IMR-90 (cell line): Measurements from ENCODE around the gene SLC25A25. TPM values are rescaled to one million over a fixed set of nuclear protein-coding genes. Genes with fewer than 3 reads are reported as not detected.

ENCODE experiments used
- ATAC-seq: fragments of 200-7000 bp; cut with Tn5 transposase; 2 replicates; pipeline ENCODE4 v1.9.1; 2020; ENCODE audit warnings: low read depth, mild to moderate bottlenecking, moderate library complexity
- BruUV-seq: library from RNA; stranded (reverse); fragments of 400-500 nt; replicated peaks from 2 replicates; lab custom pipeline; 2021; lab: Mats Ljungman, UMichigan
- CTCF ChIA-PET: fragments of 300-600 bp; formaldehyde crosslinking; extraction: SDS; loops from one replicate; lab custom pipeline; 2021; ENCODE audit warnings: antibody characterized with exemption; lab: Yijun Ruan, JAX
- POLR2A ChIA-PET: fragments of 300-600 bp; sonication (Branson Sonifier 250); formaldehyde crosslinking; loops from one replicate; lab custom pipeline; 2022; ENCODE audit warnings: antibody characterized with exemption; ENCODE audit not compliant: unreplicated experiment; lab: Charles Lee
- DNase-seq: peaks from one replicate; pipeline ENCODE4 v3.0.0; 2013
- H2AFZ ChIP-seq: replicated peaks from 2 replicates; pipeline ENCODE3; 2013; ENCODE audit warnings: low read length, mild to moderate bottlenecking; ENCODE audit not compliant: poor library complexity
- H2AK5ac ChIP-seq: 2 replicates; pipeline ENCODE4 v1.6.1; 2013; ENCODE audit warnings: low read depth, low read length, inconsistent platforms
- H2AK9ac ChIP-seq: replicated peaks from 2 replicates; pipeline ENCODE3; 2013; ENCODE audit warnings: mild to moderate bottlenecking, low read depth, low read length, moderate library complexity; ENCODE audit not compliant: poor library complexity
- H2BK120ac ChIP-seq: 2 replicates; pipeline ENCODE4 v1.6.1; 2013; ENCODE audit warnings: low read depth, low read length, inconsistent platforms
- H2BK15ac ChIP-seq: 3 replicates; pipeline ENCODE4 v1.6.1; 2013; ENCODE audit warnings: low read depth, low read length, inconsistent platforms
- H2BK20ac ChIP-seq: 2 replicates; pipeline ENCODE4 v1.6.1; 2013; ENCODE audit warnings: low read depth, mild to moderate bottlenecking, inconsistent platforms, low read length, moderate library complexity
- H2BK5ac ChIP-seq: 2 replicates; pipeline ENCODE4 v1.6.1; 2013; ENCODE audit warnings: mild to moderate bottlenecking, low read depth, low read length, inconsistent platforms; ENCODE audit not compliant: poor library complexity, severe bottlenecking
- H3K14ac ChIP-seq: replicated peaks from 2 replicates; pipeline ENCODE4 v1.6.1; 2013; ENCODE audit warnings: low read depth, low read length, inconsistent platforms
- H3K18ac ChIP-seq: 2 replicates; pipeline ENCODE4 v1.6.1; 2013; ENCODE audit warnings: low read depth, low read length, control low read depth
- H3K23ac ChIP-seq: 2 replicates; pipeline ENCODE4 v1.6.1; 2013; ENCODE audit warnings: low read depth, low read length, inconsistent platforms
- H3K27ac ChIP-seq: 2 replicates; pipeline ENCODE4 v1.5.1; 2013; ENCODE audit warnings: mild to moderate bottlenecking, control low read depth, low read length; ENCODE audit not compliant: insufficient read depth
- H3K27me3 ChIP-seq: 2 replicates; pipeline ENCODE4 v1.6.1; 2013; ENCODE audit warnings: low read length; ENCODE audit not compliant: control insufficient read depth, insufficient read depth
- H3K36me3 ChIP-seq: 2 replicates; pipeline ENCODE4 v1.6.1; 2013; ENCODE audit warnings: low read length, mixed read lengths; ENCODE audit not compliant: control insufficient read depth, insufficient read depth
- H3K4ac ChIP-seq: 2 replicates; pipeline ENCODE4 v1.6.1; 2013; ENCODE audit warnings: low read depth, low read length, inconsistent platforms
- H3K4me1 ChIP-seq: 2 replicates; pipeline ENCODE4 v1.6.1; 2013; ENCODE audit warnings: low read length, mixed read lengths; ENCODE audit not compliant: control insufficient read depth, insufficient read depth
- H3K4me2 ChIP-seq: 2 replicates; pipeline ENCODE4 v1.6.1; 2013; ENCODE audit warnings: low read depth, mild to moderate bottlenecking, control low read depth, low read length, moderate library complexity
- H3K4me3 ChIP-seq: 2 replicates; pipeline ENCODE4 v1.5.1; 2013; ENCODE audit warnings: low read depth, mild to moderate bottlenecking, control low read depth, low read length, moderate library complexity; ENCODE audit not compliant: insufficient read depth
- H3K56ac ChIP-seq: 2 replicates; pipeline ENCODE4 v1.6.1; 2013; ENCODE audit warnings: low read length, inconsistent platforms; ENCODE audit not compliant: insufficient read depth; ENCODE audit errors: extremely low read depth
- H3K79me1 ChIP-seq, 2 experiments: 2 replicates each; pipeline ENCODE4 v1.6.1; 2013; ENCODE audit warnings: low read length in 2 of 2, inconsistent platforms in 1 of 2, low read depth in 1 of 2
- H3K9ac ChIP-seq: 2 replicates; pipeline ENCODE4 v1.6.1; 2013; ENCODE audit warnings: low read depth, low read length, control low read depth
- H3K9me1 ChIP-seq: 2 replicates; pipeline ENCODE4 v1.6.1; 2013; ENCODE audit warnings: low read length, inconsistent platforms; ENCODE audit not compliant: insufficient read depth
- H3K9me3 ChIP-seq: 2 replicates; pipeline ENCODE4 v1.6.1; 2013; ENCODE audit warnings: low read length; ENCODE audit not compliant: control insufficient read depth, insufficient read depth
- H4K20me1 ChIP-seq: 2 replicates; pipeline ENCODE4 v1.6.1; 2013; ENCODE audit warnings: low read length, inconsistent platforms; ENCODE audit not compliant: insufficient read depth
- H4K5ac ChIP-seq: 2 replicates; pipeline ENCODE4 v1.6.1; 2013; ENCODE audit warnings: mild to moderate bottlenecking, low read depth, low read length, control low read depth
- H4K8ac ChIP-seq, 2 experiments: 2 replicates each; pipeline ENCODE4 v1.6.1; 2013; ENCODE audit warnings: low read depth in 2 of 2, low read length in 2 of 2, control low read depth in 1 of 2, inconsistent platforms in 1 of 2
- H4K91ac ChIP-seq: 2 replicates; pipeline ENCODE4 v1.6.1; 2013; ENCODE audit warnings: low read depth, low read length, inconsistent platforms; ENCODE audit not compliant: insufficient read depth
- CHD1 ChIP-seq: IDR thresholded peaks from 2 replicates; pipeline ENCODE4 v1.6.1; 2012; ENCODE audit warnings: low read depth, low read length, improper control_type of control experiment
- NFE2L2 ChIP-seq: fragments of 150-350 bp; IDR thresholded peaks from 2 replicates; pipeline ENCODE4 v1.6.1; 2016; ENCODE audit warnings: low read depth, mild to moderate bottlenecking, low read length
- POLR2A ChIP-seq: IDR thresholded peaks from 2 replicates; pipeline ENCODE4 v1.6.1; 2012; ENCODE audit warnings: mild to moderate bottlenecking, low read depth, low read length
- SMC3 ChIP-seq: fragments of 150-350 bp; IDR thresholded peaks from 2 replicates; pipeline ENCODE4 v1.6.1; 2016; ENCODE audit warnings: low read depth, mild to moderate bottlenecking, antibody characterized with exemption, low read length, moderate library complexity
- USF2 ChIP-seq: fragments of 150-350 bp; IDR thresholded peaks from 2 replicates; pipeline ENCODE4 v1.6.1; 2017; ENCODE audit warnings: mild to moderate bottlenecking, antibody characterized with exemption, low read length, low read depth
- WGBS, 2 experiments: methylation state at CpG; one replicate each; pipeline versions ENCODE4 v1.1.5 to v1.1.7; 2013; ENCODE audit warnings: missing lambda C conversion rate in 2 of 2; ENCODE audit not compliant: insufficient read length in 1 of 2; ENCODE audit errors: extremely low coverage in 2 of 2; 5-methylcytosine and 5-hydroxymethylcytosine counted together
- dilution Hi-C: fragments of 300-500 bp; cut with HindIII; formaldehyde crosslinking; loops from one replicate; pipeline ENCODE4 v1.14.3; 2018; ENCODE audit warnings: low sequenced_read_pairs; ENCODE audit not compliant: unreplicated experiment
- in situ Hi-C: fragments of 300-500 bp; cut with MboI; formaldehyde crosslinking; loops from 3 replicates; pipeline ENCODE4 v1.14.3; 2019; ENCODE audit warnings: low sequenced_read_pairs, inconsistent platforms, mixed read lengths
- intact Hi-C: fragments of 100-400 bp; cut with micrococcal nuclease; formaldehyde crosslinking; loops from 2 replicates; pipeline ENCODE4 v1.10.0; 2022
- polyA plus RNA-seq, 3 experiments: library from polyadenylated mRNA; depleted of rRNA; stranded (reverse); fragments of >200 nt; gene quantifications; 2 replicates each; pipeline ENCODE4 v1.2.3, GENCODE V29; 2012; ENCODE audit warnings: low replicate concordance in 1 of 3
- total RNA-seq: library from RNA; depleted of rRNA; stranded (reverse); fragments of >200 nt; gene quantifications from 2 replicates; pipeline ENCODE4 v1.2.3, GENCODE V29; 2012
- TF ChIP-seq, protein P1 (sequence below): conservative IDR thresholded peaks from 2 replicates; pipeline ENCODE4 v1.5.1; 2012; ENCODE audit warnings: mild to moderate bottlenecking, low read depth, low read length, improper control_type of control experiment

SLC25A25 gene
- total and polyA plus RNA-seq, 2 of the 4 experiments (the other 2 are of a cell fraction), result 14.0 to 17.9 TPM

DNA sequence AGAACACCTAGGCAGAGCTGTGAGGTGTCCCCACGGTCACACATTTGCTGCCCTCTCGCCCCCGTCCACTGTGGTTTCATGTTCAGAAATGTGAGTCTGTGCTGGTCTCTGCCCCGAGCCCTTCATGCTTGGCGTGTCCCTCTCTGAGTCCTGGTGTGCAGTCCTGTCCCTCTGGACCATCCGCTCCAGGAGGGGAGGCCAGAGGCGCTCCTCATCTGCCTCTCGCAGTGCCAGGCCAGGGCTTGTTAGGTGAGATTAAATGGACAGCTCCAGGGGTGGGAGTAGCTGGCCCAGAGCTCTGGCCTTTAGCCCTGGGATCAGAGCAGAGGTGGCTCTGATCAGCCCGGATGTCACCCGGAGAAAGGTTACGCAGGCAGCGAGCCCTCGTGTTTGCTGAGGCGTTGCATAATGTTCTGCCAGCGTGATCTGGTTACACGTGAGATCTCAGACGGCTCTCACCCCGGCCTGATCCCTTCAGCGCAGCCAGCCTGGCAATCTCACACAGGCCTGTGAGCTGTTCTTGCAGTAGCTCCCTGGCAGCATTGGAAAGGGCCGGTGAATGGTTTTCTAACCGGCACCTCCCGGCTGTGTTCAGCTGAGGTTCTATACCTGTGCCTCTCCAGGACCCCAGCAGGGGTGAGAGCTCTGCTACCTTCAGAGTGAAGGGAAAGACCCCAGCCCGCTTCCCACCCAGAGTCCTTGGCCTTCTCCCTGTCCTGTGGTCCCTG is 35.0 kb downstream of the SLC25A25 start:
- no peak overlapping the region for H3K56ac ChIP-seq
- H4K5ac ChIP-seq, result no peak overlapping the region
- intact Hi-C loops, result no loop called here
- ATAC-seq (no peak), DNase-seq (no peak)
- H3K9me3 ChIP-seq, result no peaks in the 10 kb centered on the region
- peaks cover 19% of the 10 kb centered on the region for H3K4me1 ChIP-seq
- no peak overlapping the region for H3K27ac ChIP-seq
- no peak overlapping the region for H2BK20ac ChIP-seq
- no peak overlapping the region for H3K23ac ChIP-seq
- peaks cover 19% of the 10 kb centered on the region; the same call in 1 of the 2 replicates for H3K9me1 ChIP-seq
- BruUV-seq, result no TSS peak
- no peak overlapping the region for H2AK5ac ChIP-seq
- in situ Hi-C loops, result no loop called here
- no peak overlapping the region for H3K4ac ChIP-seq
- no peak overlapping the region for H2AFZ ChIP-seq
- no peak overlapping the region for H3K14ac ChIP-seq
- 96% methylated on average over 19 of the region's 23 CpGs; no CpG with 5 or more reads in 1 of the 2 experiments for WGBS, 2 experiments
- no peak for TF ChIP-seq CHD1
- TF ChIP-seq, protein P1, sequence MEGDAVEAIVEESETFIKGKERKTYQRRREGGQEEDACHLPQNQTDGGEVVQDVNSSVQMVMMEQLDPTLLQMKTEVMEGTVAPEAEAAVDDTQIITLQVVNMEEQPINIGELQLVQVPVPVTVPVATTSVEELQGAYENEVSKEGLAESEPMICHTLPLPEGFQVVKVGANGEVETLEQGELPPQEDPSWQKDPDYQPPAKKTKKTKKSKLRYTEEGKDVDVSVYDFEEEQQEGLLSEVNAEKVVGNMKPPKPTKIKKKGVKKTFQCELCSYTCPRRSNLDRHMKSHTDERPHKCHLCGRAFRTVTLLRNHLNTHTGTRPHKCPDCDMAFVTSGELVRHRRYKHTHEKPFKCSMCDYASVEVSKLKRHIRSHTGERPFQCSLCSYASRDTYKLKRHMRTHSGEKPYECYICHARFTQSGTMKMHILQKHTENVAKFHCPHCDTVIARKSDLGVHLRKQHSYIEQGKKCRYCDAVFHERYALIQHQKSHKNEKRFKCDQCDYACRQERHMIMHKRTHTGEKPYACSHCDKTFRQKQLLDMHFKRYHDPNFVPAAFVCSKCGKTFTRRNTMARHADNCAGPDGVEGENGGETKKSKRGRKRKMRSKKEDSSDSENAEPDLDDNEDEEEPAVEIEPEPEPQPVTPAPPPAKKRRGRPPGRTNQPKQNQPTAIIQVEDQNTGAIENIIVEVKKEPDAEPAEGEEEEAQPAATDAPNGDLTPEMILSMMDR, result no peak
- no peak for TF ChIP-seq NFE2L2
- no peak for TF ChIP-seq SMC3
- TF ChIP-seq POLR2A, result no peak
- no peak for TF ChIP-seq USF2
- no peaks in the 10 kb centered on the region for H3K27me3 ChIP-seq
- H2BK15ac ChIP-seq, result no peak overlapping the region
- H2BK120ac ChIP-seq, result no peak overlapping the region
- peaks cover 64% of the 10 kb centered on the region for H3K36me3 ChIP-seq
- ChIA-PET POLR2A (no interaction called here), CTCF (no interaction called here)
- no peak overlapping the region for H3K18ac ChIP-seq
- no peak overlapping the region for H2BK5ac ChIP-seq
- no peak overlapping the region for H4K8ac ChIP-seq
- H3K9ac ChIP-seq, result no peak overlapping the region
- H3K4me2 ChIP-seq, result no peak overlapping the region
- H3K4me3 ChIP-seq, result no peak overlapping the region
- no peak overlapping the region for H4K91ac ChIP-seq
- H3K79me1 ChIP-seq, result peaks cover 22 to 80% of the 10 kb centered on the region in 2 experiments
- dilution Hi-C loops, result no loop called here
- H4K20me1 ChIP-seq, result peaks cover 51% of the 10 kb centered on the region
- peak overlapping the region; percentile 93 for H2AK9ac ChIP-seq
